HG02884 (cell line): Measurements from ENCODE around the gene SKP1.

Source experiments
- ATAC-seq: cut with Tn5 transposase; IDR thresholded peaks from one replicate; pipeline ENCODE4 v1.9.1; 2021; ENCODE audit warnings: mild to moderate bottlenecking, moderate library complexity; ENCODE audit not compliant: unreplicated experiment

Gene SKP1

GRCh38 chr5:134113902-134114875 lies 62.6 kb downstream of the SKP1 start, which contains the start of gene TCF7:
Gene TCF7 (plus strand): TSS chr5:134114681. CDS start chr5:134114907, 226 bp downstream.
- peak; percentile 71 for ATAC-seq

DNA sequence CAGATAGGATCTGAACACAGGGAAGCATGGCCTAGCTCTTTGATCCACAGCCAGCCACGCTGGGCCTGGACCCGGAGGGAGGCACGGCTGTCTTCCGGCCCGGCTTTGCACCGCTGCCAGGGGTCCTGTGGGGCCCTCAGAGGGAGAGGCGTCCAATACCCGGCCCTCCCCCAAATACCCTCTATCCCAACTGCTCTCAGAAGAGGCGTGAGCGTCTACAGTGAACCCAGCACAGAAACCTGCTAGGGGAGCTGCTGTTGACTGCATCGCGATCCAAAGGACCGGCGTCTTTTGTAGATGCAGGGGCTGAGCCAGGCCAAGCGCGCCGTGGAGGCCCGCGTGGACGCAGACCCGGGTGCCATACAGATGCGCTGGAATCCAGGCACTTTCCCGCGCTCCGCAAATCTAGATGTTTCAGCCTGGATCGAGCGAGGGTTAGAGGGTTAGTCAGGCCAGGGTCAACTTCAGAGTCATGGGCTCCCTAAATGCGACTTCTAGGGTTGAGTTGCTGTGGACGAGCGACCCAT lies 63.3 kb downstream of the SKP1 start:
- ATAC-seq: no peak

- no peak for ATAC-seq
These were observed 63.9 kb downstream of the SKP1 start for GRCh38 chr5:134112726-134113362.

DNA sequence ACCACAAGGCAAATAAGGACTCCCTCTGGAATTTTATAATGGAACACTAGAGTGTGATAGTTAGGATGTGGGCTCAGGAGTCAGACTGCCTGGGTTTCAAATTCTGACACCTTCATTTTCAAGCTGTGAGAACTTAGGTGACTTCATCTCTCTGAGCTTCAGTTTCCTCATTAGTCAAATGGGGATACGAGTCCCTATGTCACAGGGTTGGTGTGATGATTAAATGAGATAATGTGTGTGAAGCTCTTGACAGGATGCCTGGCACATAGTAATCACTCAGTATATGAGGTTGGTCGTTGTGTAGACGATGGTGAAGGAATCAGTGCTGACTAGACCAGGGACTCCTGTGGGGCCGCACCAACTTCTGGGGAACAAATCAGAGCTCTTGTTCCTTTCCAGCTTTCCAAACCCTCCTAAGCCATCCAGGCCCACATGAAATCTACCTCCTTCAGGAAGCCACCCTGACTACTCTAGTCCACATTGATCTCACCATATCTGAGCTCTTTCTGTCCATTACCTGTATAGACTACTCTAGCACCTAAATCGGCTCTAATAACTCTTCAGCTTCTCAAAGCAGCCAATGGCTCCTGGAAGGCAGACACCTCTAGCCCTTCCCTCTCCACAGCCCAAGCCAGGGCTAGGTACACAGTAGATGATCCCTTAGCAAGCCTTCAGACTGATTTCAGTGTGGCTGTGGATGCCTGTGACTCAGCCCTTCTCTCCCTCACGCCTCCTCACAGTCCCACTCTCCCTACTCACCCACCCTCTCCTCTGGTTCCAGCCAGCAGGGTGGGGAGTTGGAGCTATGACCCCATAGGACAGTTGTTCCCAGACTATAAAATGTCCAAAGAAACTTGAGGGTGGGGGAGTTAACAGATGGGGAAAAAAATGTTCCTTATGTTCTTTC lies 64.8 kb downstream of the SKP1 start:
- ATAC-seq: no peak

GRCh38 chr5:134110382-134110781 lies 66.4 kb downstream of the SKP1 start:
- no peak for ATAC-seq

- no peak for ATAC-seq
These were observed 69.0 kb downstream of the SKP1 start for GRCh38 chr5:134107779-134108178.

DNA sequence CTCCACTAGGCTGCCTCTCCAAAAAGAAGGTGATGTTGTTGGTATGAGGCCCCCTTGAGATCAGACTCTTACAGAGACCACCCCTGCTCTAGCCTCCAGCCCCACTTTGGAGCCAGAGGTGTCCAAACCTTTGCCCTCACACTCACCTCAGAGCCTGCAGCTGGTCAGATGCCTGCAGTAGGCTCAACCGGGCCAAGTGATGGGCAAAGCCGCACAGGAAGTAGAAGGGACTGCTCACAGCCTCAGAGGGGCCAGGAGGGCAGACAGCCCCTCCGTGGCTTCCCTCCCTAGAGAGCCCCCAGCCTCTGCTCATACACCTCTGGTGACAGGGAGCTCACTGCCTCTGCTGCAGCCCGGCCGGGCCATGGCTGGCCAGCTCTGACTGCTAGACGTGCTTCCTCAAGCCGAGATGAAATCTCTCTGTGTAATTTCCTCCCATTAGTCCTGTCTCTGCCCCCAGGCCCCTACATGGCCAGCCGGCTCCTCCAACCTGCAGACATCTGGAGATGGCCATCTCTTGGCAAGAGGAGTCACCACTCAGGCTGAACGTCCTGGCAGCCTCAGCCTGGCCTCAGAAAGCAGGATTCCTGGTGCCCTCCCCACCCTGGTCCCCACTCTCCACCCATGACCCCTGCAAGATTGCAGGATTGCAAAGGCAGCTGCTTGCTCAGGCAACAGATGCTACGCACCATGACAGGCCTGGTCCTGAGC lies 69.6 kb downstream of the SKP1 start:
- ATAC-seq: no peak

DNA sequence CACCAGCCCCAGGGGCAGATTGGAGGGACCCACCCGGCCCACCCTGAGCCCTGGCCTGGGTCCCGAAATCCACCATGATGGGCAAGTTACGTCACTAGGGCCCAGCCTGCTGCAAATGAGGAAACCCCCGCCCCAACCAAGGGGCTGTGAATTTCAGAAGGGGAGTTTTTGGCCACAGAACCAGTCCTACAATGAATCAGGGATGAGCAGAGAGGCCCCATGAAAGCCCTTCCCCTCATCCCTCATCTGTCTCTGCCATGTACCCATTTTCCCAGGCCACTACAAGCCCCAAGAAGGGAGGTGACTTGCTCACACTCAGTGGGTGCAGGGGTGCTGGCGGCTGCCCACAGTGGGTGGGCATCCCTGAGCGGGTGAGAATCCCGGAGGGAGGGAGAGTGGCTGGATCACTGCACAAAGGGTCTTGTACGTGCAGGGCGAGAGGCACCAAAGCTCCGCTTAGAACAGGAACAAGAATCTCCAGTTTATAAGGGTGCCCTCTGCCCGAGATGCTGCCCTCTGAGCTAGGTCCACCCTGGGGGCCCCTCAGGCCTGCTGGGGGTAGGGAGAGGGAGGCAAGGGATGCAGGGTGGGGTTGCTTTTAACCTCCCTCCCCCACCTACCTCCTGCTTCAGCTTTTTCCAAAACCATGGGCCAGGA lies 72.6 kb downstream of the SKP1 start:
- no peak for ATAC-seq

- no peak for ATAC-seq
These were observed 73.4 kb downstream of the SKP1 start for GRCh38 chr5:134103397-134103796.

GRCh38 chr5:134101686-134102439 lies 74.9 kb downstream of the SKP1 start:
- no peak for ATAC-seq

DNA sequence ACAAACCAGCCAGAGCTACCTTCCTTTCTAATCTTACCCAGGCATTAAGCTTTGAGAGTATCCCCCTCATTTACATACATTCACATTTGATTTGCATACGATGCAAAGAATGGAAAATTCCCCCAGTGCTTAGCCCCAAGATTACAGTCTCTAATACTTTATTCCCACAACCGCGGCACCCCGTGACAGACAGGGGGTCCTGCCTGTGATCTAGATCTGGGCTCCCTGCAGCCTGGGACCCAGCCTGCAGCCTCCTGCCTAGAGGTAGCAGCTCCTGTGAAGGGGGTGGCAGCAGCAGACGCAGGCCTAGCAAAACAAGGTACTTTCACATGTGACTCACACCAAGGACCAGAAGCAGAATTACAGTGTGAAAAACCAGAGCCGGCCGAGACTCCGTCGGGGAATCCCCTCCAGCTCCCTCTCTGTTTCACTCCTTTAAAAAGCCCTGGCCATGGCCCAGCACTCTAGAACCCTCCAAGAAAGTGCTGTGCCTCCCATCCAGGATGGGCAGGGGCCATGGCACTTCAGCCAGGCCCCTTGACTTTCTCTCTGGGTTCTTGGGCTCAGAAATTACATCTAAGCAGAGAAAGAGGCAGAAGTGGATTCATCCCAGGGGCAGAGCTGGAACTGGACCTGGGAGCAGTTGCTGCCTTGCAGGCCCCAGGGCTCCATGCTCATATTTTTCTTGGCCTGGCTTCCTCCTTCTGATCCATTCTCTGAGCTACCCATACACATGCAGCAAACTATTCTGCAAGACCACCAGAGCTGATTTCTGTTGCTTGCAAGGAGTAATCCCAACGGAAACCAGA lies 76.3 kb downstream of the SKP1 start:
- peak; percentile 83 for ATAC-seq

- ATAC-seq: no peak
These were observed 76.8 kb downstream of the SKP1 start for GRCh38 chr5:134099939-134100282.

DNA sequence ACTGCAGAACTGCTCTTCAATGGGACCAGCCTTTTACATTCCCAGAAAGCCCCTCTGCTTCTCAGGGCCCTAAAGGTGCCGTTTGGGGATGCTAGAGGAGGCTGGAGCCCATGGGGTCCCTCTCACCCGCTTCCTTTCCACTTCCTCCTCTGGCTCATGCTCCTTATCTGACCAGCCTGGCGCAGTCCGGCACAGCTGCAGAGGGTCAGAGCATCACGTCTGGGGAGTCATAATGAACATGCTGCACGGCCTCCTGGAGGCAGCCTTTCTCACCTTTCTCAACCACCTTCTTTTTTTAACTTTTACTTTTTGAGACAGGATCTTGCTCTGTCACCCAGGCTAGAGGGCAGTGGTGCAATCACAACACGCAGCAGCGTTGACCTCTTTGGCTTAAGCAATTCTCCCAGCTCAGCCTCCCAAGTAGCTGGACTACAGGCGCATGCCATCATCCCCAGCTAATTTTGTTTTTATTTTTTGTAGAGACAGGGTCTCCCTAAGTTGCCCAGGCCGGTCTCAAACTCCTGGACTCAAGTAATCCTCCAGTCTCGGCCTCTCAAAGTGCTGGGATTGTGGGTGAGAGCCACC lies 77.4 kb downstream of the SKP1 start:
- ATAC-seq: no peak
